Colonic mucosa (tissue), 4 donors: ENCODE measurements around the gene DDX4. TPM values are rescaled to one million over a fixed set of nuclear protein-coding genes. Genes with fewer than 3 reads are reported as not detected.
"Not testable (repeated sequence)": the region's sequence is repeated elsewhere in the genome, so short reads cannot be mapped to it uniquely, and the experiment has no call there.

Experiments
- DNase-seq: peaks from one replicate; pipeline ENCODE4 v3.0.0-alpha.2; 2020
- H3K27ac ChIP-seq: fragments of 200-600 bp; one replicate; pipeline ENCODE4 v1.8.0; 2021
- H3K27me3 ChIP-seq: fragments of 200-600 bp; one replicate; pipeline ENCODE4 v1.8.0; 2021
- H3K36me3 ChIP-seq: fragments of 200-600 bp; one replicate; pipeline ENCODE4 v1.8.0; 2021
- H3K4me1 ChIP-seq: fragments of 200-600 bp; one replicate; pipeline ENCODE4 v1.8.0; 2021; ENCODE audit warnings: mild to moderate bottlenecking
- H3K4me3 ChIP-seq: fragments of 200-600 bp; one replicate; pipeline ENCODE4 v1.8.0; 2021
- H3K9ac ChIP-seq, 2 donors: one replicate each; pipeline ENCODE4 v1.7.0; 2013; ENCODE audit warnings: control low read depth in 2 of 2, low read depth in 2 of 2, low read length in 2 of 2
- H3K9me3 ChIP-seq: fragments of 200-600 bp; one replicate; pipeline ENCODE4 v1.8.0; 2021
- CTCF ChIP-seq: fragments of 200-600 bp; IDR thresholded peaks from one replicate; pipeline ENCODE4 v1.8.0; 2022; ENCODE audit warnings: antibody characterized with exemption, mild to moderate bottlenecking
- intact Hi-C: fragments of 100-400 bp; cut with DNase I; formaldehyde crosslinking; loops from one replicate; pipeline ENCODE4 v1.14.1; 2022
- total RNA-seq, 2 donors: library from RNA; stranded (reverse); fragmentation: NEBNext Ultra II Directional in 1 of 2; extraction: Animal tissue kit (Norgen Biotek cat#: 25700) in 1 of 2; gene quantifications; one replicate each; pipeline ENCODE4 v1.2.1, GENCODE V29; 2021
- donor health status: healthy.
- donor health status: DM: no; HTN: no; CAD: no.
- donor health status: DM: no; HTN: no; CAD: no.

DDX4 gene
- total RNA-seq, result not detected

GRCh38 chr5:55737793-55738192 is at the start of gene DDX4:
DDX4 (plus strand) TSS chr5:55738061; CDS start chr5:55738964, 903 bp downstream.
- Histone ChIP-seq H3K9me3 (no peaks in the 10 kb centered on the region), H3K4me1 (no peaks in the 10 kb centered on the region), H3K36me3 (no peaks in the 10 kb centered on the region), H3K27me3 (no peaks in the 10 kb centered on the region), H3K9ac (no peak within 1 kb of the TSS), H3K4me3 (no peak within 1 kb of the TSS), H3K27ac (no peak within 1 kb of the TSS)
- TF ChIP-seq CTCF, result no peak
- no peak for DNase-seq
- intact Hi-C loops, result no loop called here

- H3K4me1 ChIP-seq, result no peaks in the 10 kb centered on the region
- no peak overlapping the region for H3K27ac ChIP-seq
- H3K4me3 ChIP-seq, result no peak overlapping the region
- H3K9ac ChIP-seq, result peak overlapping the region in 1 of 2 donors; percentile 19
- no peaks in the 10 kb centered on the region for H3K27me3 ChIP-seq
- intact Hi-C loops, result loop anchor here (2.0 to 5.0 kb wide), 3 partner anchors 285 to 519 kb away; partner anchors contain the start of gene CDC20B
- DNase-seq, result no peak
- TF ChIP-seq CTCF, result peak; percentile 67
- H3K36me3 ChIP-seq, result no peaks in the 10 kb centered on the region
- H3K9me3 ChIP-seq, result no peaks in the 10 kb centered on the region
These were observed 46.4 kb upstream of the DDX4 start for GRCh38 chr5:55691265-55692105.

DNA sequence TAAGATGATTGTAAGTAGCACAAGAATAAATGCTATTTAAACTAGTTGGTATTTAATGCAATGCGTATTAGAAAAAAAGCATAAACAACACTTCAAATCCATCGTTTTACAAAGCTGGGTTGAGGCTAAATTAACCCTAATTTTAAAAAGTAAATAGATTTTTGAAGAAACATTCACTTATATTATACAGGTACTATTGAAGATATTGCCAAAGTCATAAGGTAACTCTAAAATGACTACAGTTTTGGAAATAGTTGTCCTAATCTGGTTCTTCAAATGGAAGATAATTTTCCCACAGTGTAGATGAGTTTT is 45.8 kb upstream of the DDX4 start:
- no peaks in the 10 kb centered on the region for H3K4me1 ChIP-seq
- no peaks in the 10 kb centered on the region for H3K27me3 ChIP-seq
- H3K4me3 ChIP-seq, result no peak overlapping the region
- intact Hi-C loops, result loop anchor here (5.0 kb wide), 2 partner anchors 350 to 520 kb away; partner anchors contain the start of gene CDC20B
- peak; percentile 23 for TF ChIP-seq CTCF
- H3K27ac ChIP-seq, result no peak overlapping the region
- no peaks in the 10 kb centered on the region for H3K9me3 ChIP-seq
- no peak for DNase-seq
- H3K9ac ChIP-seq, result no peak overlapping the region
- H3K36me3 ChIP-seq, result no peaks in the 10 kb centered on the region

DNA sequence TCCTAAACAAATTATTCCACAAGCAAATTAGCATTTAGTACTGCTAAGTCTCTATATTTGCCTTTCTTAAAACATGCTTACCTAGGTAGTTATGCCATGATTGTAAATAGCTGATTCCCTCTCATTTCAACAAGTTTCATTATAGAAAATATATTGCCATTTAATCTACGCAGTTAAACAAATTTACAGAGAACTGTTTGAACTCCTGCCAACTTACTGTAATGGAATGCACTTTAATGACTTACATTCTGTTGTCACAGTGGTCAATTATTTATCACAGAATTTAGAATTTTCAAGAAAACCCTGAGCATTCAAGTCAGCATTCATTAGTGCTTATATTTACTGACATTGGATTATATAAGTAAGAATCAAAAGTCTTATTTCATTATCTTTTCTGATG is 45.4 kb upstream of the DDX4 start:
- no peaks in the 10 kb centered on the region for H3K9me3 ChIP-seq
- H3K4me3 ChIP-seq, result no peak overlapping the region
- no peak overlapping the region for H3K27ac ChIP-seq
- TF ChIP-seq CTCF, result no peak
- no peaks in the 10 kb centered on the region for H3K27me3 ChIP-seq
- DNase-seq, result no peak
- H3K4me1 ChIP-seq, result no peaks in the 10 kb centered on the region
- intact Hi-C loops, result loop anchor here (5.0 kb wide), 2 partner anchors 350 to 520 kb away; partner anchors contain the start of gene CDC20B
- H3K36me3 ChIP-seq, result no peaks in the 10 kb centered on the region
- no peak overlapping the region for H3K9ac ChIP-seq

- Histone ChIP-seq H3K27ac (no peak overlapping the region), H3K4me3 (no peak overlapping the region), H3K36me3 (no peaks in the 10 kb centered on the region), H3K27me3 (no peaks in the 10 kb centered on the region), H3K4me1 (no peaks in the 10 kb centered on the region), H3K9ac (no peak overlapping the region), H3K9me3 (no peaks in the 10 kb centered on the region)
- TF ChIP-seq CTCF, result peak; percentile 26
- no peak for DNase-seq
- intact Hi-C loops, result loop anchor here (5.0 kb wide), 2 partner anchors 352 to 522 kb away; partner anchors contain the start of gene CDC20B
These were observed 43.6 kb upstream of the DDX4 start for GRCh38 chr5:55694152-55694830.

DNA sequence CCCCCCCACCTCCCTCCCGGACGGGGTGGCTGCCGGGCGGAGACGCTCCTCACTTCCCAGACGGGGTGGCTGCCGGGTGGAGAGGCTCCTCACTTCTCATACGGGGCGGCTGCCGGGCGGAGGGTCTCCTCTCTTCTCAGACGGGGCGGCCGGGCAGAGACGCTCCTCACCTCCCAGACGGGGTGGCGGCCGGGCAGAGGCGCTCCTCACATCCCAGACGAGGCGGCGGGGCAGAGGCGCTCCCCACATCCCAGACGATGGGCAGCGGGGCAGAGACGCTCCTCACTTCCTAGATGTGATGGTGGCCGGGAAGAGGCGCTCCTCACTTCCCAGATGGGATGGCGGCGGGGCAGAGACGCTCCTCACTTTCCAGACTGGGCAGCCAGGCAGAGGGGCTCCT is 41.2 kb upstream of the DDX4 start:
- H3K4me1 ChIP-seq, H3K9me3 ChIP-seq, H3K36me3 ChIP-seq, intact Hi-C loops, H3K9ac ChIP-seq, H3K4me3 ChIP-seq, H3K27me3 ChIP-seq, DNase-seq, H3K27ac ChIP-seq: not testable (repeated sequence)
